Measurements from ENCODE around the gene CEP43. TPM values are rescaled to one million over a fixed set of nuclear protein-coding genes. Genes with fewer than 3 reads are reported as not detected.

CEP43 gene
- total RNA-seq, 1 experiment from 2014 or later: 15.2 TPM

DNA sequence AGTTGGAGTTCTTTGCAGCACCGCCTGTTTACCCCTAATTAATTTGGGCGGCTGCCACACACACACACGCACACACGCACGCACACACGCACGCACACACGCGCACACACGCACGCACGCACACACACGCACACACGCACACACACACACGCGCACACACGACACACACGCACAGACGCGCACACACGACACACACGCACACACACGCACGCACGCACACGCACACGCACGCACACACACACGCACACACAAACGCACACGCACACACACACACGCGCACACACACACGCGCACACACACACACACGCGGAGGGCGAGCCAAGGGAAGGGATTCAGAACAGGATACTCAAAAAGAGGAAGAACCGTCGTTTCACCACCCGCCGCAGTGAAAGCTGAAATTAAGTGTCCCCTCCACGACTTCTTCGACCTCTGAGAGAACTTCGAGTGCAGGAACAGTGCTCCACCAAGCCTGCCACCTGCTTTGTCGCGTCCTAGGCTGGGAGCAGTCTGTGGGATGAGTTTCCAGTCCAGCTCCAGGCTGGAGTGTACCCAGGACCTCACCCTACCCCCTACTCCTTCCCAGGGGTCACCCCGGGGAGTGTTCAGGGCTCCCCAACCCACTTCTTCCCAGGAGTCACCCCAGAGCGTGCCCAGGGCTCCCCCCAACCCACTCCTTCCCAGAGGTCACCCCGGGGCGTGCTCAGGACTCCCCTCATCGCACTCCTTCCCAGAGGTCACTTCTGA is 43.9 kb upstream of the CEP43 start:
- no peak for ATAC-seq
- no peak for TF ChIP-seq CTCF (conservative IDR thresholded peaks at IDR 0.05; ENCODE audit: low read depth, low read length)
- Histone ChIP-seq H3F3A (ENCODE audit: low read length, unreplicated experiment) (no peaks in the 10 kb centered on the region), H2AFZ (ENCODE audit: low read length) (peak overlapping the region; percentile 97), H3K4me3 (ENCODE audit: low read length) (peak overlapping the region; percentile 85), H3K9me2 (replicated peaks; ENCODE audit: low read length) (no peaks in the 10 kb centered on the region), H3K27me3 (ENCODE audit: low read length) (no peaks in the 10 kb centered on the region), H3K79me2 (ENCODE audit: low read length) (0 out of 2 replicates have a peak, but pooled peaks cover 6% of the 10 kb centered on the region), H4K20me1 (ENCODE audit: low read length) (no peaks in the 10 kb centered on the region), H3K9me3 (ENCODE audit: low read length) (no peaks in the 10 kb centered on the region), H3K27ac (ENCODE audit: low read length) (no peak overlapping the region), H3K4me2 (ENCODE audit: low read length) (peak overlapping the region; percentile 97), H3K4me1 (ENCODE audit: insufficient read depth, low read length) (peaks cover 9% of the 10 kb centered on the region), H3K36me3 (ENCODE audit: low read depth, low read length) (no peaks in the 10 kb centered on the region), H3K9ac (ENCODE audit: low read length) (peak overlapping the region; percentile 56)
- no TSS peak for BruUV-seq (replicated peaks)
- ChIA-PET CTCF (interaction anchor here (0.6 to 1.0 kb wide), 2 partner anchors 22 to 34 kb away, joined by 3 read pairs; no protein-coding TSS in a partner anchor), POLR2A (ENCODE audit: unreplicated experiment) (no interaction called here)
- intact Hi-C loops (cut with micrococcal nuclease): loop anchor here (10.0 kb wide), 1 partner anchor 330 kb away; the partner anchor contains the start of gene RPS6KA2
- peak; percentile 26 for DNase-seq

DNA sequence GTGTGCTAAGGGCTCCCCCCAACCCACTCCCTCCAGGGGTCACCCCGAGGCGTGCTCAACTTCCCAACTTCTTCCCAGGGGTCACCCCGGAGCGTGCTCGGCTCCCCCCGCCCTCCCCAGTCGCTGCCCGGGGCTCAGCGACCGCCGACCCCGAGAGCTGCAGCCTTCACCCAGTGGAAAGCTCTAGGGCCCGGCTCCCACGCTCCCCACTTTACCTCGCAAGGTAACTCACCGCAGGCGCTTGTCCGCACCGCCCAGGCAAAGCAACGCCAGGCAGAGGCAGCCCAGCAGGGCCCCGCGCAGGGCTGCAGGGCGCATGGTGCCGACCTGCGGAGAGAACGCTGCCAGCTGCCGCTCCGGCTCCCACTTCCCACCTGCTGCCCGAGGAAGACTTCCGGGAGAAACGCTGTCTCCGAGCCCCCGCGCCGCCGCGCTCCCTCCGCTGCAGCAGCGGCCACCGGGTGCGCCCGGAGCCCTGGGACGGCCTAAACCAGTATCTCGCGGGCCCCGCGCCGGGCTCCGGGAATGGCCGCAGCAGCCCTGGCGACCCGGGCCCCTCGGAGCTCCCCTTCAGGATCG is 43.2 kb upstream of the CEP43 start:
- ChIA-PET POLR2A (ENCODE audit: unreplicated experiment) (interaction anchor here (0.6 kb wide), 1 partner anchor 28 kb away, joined by 5 read pairs; no protein-coding TSS in a partner anchor), CTCF (interaction anchor here (0.6 to 1.0 kb wide), 2 partner anchors 23 to 34 kb away, joined by 3 read pairs; no protein-coding TSS in a partner anchor)
- Histone ChIP-seq H4K20me1 (ENCODE audit: low read length) (no peaks in the 10 kb centered on the region), H3K4me3 (ENCODE audit: low read length) (peak overlapping the region; percentile 85), H3F3A (ENCODE audit: low read length, unreplicated experiment) (no peaks in the 10 kb centered on the region), H3K9me3 (ENCODE audit: low read length) (no peaks in the 10 kb centered on the region), H3K79me2 (ENCODE audit: low read length) (0 out of 2 replicates have a peak, but pooled peaks cover 6% of the 10 kb centered on the region), H3K4me1 (ENCODE audit: insufficient read depth, low read length) (peaks cover 7% of the 10 kb centered on the region), H3K9ac (ENCODE audit: low read length) (peak overlapping the region; percentile 56), H3K9me2 (replicated peaks; ENCODE audit: low read length) (no peaks in the 10 kb centered on the region), H3K4me2 (ENCODE audit: low read length) (peak overlapping the region; percentile 97), H3K36me3 (ENCODE audit: low read depth, low read length) (no peaks in the 10 kb centered on the region), H2AFZ (ENCODE audit: low read length) (peak overlapping the region; percentile 97), H3K27me3 (ENCODE audit: low read length) (no peaks in the 10 kb centered on the region), H3K27ac (ENCODE audit: low read length) (no peak overlapping the region)
- DNase-seq (peak; percentile 22), ATAC-seq (peak; percentile 51)
- intact Hi-C loops (cut with micrococcal nuclease): loop anchor here (2.0 to 10.0 kb wide), 2 partner anchors 43 to 331 kb away; partner anchors contain the start of genes CEP43 and RPS6KA2
- TF ChIP-seq EZH2 (IDR thresholded peaks at IDR 0.05; ENCODE audit: low read length, unreplicated experiment) (no peak), CTCF (conservative IDR thresholded peaks at IDR 0.05; ENCODE audit: low read depth, low read length) (no peak), EZH2phosphoT487 (IDR thresholded peaks at IDR 0.05; ENCODE audit: borderline replicate concordance, low read length) (no peak)
- BruUV-seq (replicated peaks): no TSS peak

Data from PC-3 (cell line).